Ovary (tissue), 3 donors: Measurements from ENCODE around the gene PLA2G1B.

Experiments used
- EP300 ChIP-seq: sonication (generic); formaldehyde crosslinking; IDR thresholded peaks from one replicate; pipeline ENCODE4 v1.6.1; 2017; ENCODE audit warnings: antibody characterized with exemption
- TF ChIP-seq, protein P1 (sequence below), 3 donors: fragments of 450-650 bp in 2 of 3; fragments of 200-600 bp in 1 of 3; IDR thresholded peaks; one replicate each; pipeline versions ENCODE4 v1.5.1 to v1.8.0; 2016 to 2022; ENCODE audit warnings: antibody characterized with exemption in 3 of 3, mild to moderate bottlenecking in 1 of 3
- donor health status: DM: no; HTN: no; CAD: no.

DNA sequence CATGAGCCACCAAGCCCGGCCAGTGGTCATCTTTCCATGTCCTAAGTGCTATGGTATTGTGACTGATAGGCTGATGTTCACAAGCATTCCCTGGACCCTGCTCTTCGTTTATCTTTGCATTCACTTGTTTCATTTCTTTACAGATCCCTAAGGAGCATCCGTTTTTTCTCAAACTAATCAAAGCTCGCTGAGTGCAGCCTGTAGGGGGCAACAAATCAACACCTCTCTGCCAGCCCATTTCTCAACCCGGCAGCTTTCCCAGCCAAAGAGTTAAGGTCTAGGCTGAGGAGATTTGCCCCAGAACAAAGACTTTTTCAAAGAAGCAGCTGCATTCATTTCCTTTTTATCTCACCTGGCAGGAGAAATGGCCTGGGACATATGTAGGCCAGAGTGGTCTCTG is 13.4 kb downstream of the PLA2G1B start:
- TF ChIP-seq, protein P1, sequence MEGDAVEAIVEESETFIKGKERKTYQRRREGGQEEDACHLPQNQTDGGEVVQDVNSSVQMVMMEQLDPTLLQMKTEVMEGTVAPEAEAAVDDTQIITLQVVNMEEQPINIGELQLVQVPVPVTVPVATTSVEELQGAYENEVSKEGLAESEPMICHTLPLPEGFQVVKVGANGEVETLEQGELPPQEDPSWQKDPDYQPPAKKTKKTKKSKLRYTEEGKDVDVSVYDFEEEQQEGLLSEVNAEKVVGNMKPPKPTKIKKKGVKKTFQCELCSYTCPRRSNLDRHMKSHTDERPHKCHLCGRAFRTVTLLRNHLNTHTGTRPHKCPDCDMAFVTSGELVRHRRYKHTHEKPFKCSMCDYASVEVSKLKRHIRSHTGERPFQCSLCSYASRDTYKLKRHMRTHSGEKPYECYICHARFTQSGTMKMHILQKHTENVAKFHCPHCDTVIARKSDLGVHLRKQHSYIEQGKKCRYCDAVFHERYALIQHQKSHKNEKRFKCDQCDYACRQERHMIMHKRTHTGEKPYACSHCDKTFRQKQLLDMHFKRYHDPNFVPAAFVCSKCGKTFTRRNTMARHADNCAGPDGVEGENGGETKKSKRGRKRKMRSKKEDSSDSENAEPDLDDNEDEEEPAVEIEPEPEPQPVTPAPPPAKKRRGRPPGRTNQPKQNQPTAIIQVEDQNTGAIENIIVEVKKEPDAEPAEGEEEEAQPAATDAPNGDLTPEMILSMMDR (IDR thresholded peaks at IDR 0.05) = no peak
- no peak for TF ChIP-seq EP300
